GM12878 (cell line): ENCODE measurements around the gene PLOD3. TPM values are rescaled to one million over a fixed set of nuclear protein-coding genes. Genes with fewer than 3 reads are reported as not detected.
"Not testable (repeated sequence)": the region's sequence is repeated elsewhere in the genome, so short reads cannot be mapped to it uniquely, and the experiment has no call there.

ENCODE experiments used
- ATAC-seq: fragments of 200-7000 bp; cut with Tn5 transposase; 3 replicates; pipeline ENCODE4 v1.9.1; 2020; ENCODE audit warnings: mild to moderate bottlenecking, moderate library complexity
- BruUV-seq: library from RNA; stranded (reverse); fragments of 400-500 nt; replicated peaks from 2 replicates; lab custom pipeline; 2021; lab: Mats Ljungman, UMichigan
- CTCF ChIA-PET: fragments of 300-600 bp; sonication (Branson Sonifier 250); formaldehyde crosslinking; extraction: SDS; loops from one replicate; lab custom pipeline; 2021; ENCODE audit warnings: inconsistent platforms; lab: Yijun Ruan, JAX
- POLR2A ChIA-PET: fragments of 350-600 bp; formaldehyde crosslinking; extraction: SDS; loops from one replicate; lab custom pipeline; 2021; ENCODE audit warnings: inconsistent platforms; lab: Charles Lee
- RAD21 ChIA-PET: fragments of 300-600 bp; sonication (Branson Sonifier 250); formaldehyde crosslinking; loops from one replicate; lab custom pipeline; 2023; ENCODE audit warnings: antibody characterized with exemption; ENCODE audit not compliant: unreplicated experiment; lab: Charles Lee
- SMC1A ChIA-PET: fragments of 300-600 bp; sonication (Branson Sonifier 250); formaldehyde crosslinking; loops from one replicate; lab custom pipeline; 2023; ENCODE audit not compliant: unreplicated experiment, uncharacterized antibody; lab: Charles Lee
- DNase-seq: peaks from one replicate; pipeline ENCODE4 v3.0.0-alpha.2; 2011; ENCODE audit warnings: low read depth, low spot score
- FAIRE-seq: peaks from 3 replicates; lab custom pipeline; 2011; peaks lifted over from hg19 to GRCh38; lab: Jason Lieb, UNC
- H2AFZ ChIP-seq: 2 replicates; pipeline ENCODE4 v1.6.0; 2011; ENCODE audit warnings: low read depth, low read length, control low read depth; ENCODE audit not compliant: control insufficient read depth
- H3K27ac ChIP-seq: 2 replicates; pipeline ENCODE4 v1.5.1; 2011; ENCODE audit warnings: control low read depth; ENCODE audit not compliant: control insufficient read depth, insufficient read depth
- H3K27me3 ChIP-seq, 2 experiments: replicated peaks in 1 of 2; 2 replicates each; pipeline versions ENCODE4 v1.6.0 to v1.6.1; 2011; ENCODE audit warnings: low read length in 1 of 2; ENCODE audit not compliant: control insufficient read depth in 2 of 2, insufficient read depth in 2 of 2
- H3K36me3 ChIP-seq, 2 experiments: 2 replicates each; pipeline ENCODE4 v1.5.1; 2011; ENCODE audit warnings: low read length in 1 of 2; ENCODE audit not compliant: control insufficient read depth in 2 of 2, insufficient read depth in 2 of 2
- H3K4me1 ChIP-seq: 2 replicates; pipeline ENCODE4 v1.6.1; 2011; ENCODE audit warnings: mild to moderate bottlenecking, low read length, moderate library complexity, mixed read lengths; ENCODE audit not compliant: control insufficient read depth, insufficient read depth
- H3K4me2 ChIP-seq: 2 replicates; pipeline ENCODE4 v1.6.0; 2011; ENCODE audit warnings: control low read depth; ENCODE audit not compliant: control insufficient read depth, insufficient read depth
- H3K4me3 ChIP-seq: fragments of 200-600 bp; sonication (generic); 2 replicates; pipeline ENCODE4 v1.5.1; 2016
- H3K79me2 ChIP-seq: 2 replicates; pipeline ENCODE4 v1.6.0; 2011; ENCODE audit warnings: low read length; ENCODE audit not compliant: control insufficient read depth, insufficient read depth
- H3K9ac ChIP-seq: 2 replicates; pipeline ENCODE4 v1.8.0; 2011; ENCODE audit warnings: low read length, control low read depth, mixed read lengths; ENCODE audit not compliant: control insufficient read depth, insufficient read depth
- H3K9me3 ChIP-seq: replicated peaks from 3 replicates; pipeline ENCODE4 v1.5.1; 2011; ENCODE audit warnings: mild to moderate bottlenecking, low read length; ENCODE audit not compliant: control insufficient read depth, insufficient read depth
- H4K20me1 ChIP-seq: 2 replicates; pipeline ENCODE4 v1.6.0; 2011; ENCODE audit not compliant: control insufficient read depth, insufficient read depth
- CEBPZ ChIP-seq: fragments of 150-350 bp; IDR thresholded peaks from 2 replicates; pipeline ENCODE4 v1.6.1; 2016; ENCODE audit warnings: low read depth, low read length
- NFYB ChIP-seq: IDR thresholded peaks from 2 replicates; pipeline ENCODE4 v1.6.1; 2011; ENCODE audit warnings: low read depth, mild to moderate bottlenecking, low read length, improper control_type of control experiment, moderate library complexity; ENCODE audit not compliant: insufficient read depth
- WGBS: methylation state at CpG from one replicate; pipeline ENCODE4 v1.1.6; 2016; ENCODE audit warnings: low lambda C conversion rate; ENCODE audit not compliant: insufficient replicate concordance, insufficient coverage; ENCODE audit errors: missing lambda C conversion rate; 5-methylcytosine and 5-hydroxymethylcytosine counted together
- in situ Hi-C: fragments of 300-500 bp; cut with MboI; formaldehyde crosslinking; loops from 9 replicates; pipeline ENCODE4 v1.14.3; 2018; ENCODE audit warnings: mixed read lengths
- intact Hi-C: fragments of 100-400 bp; cut with micrococcal nuclease; formaldehyde crosslinking; loops from one replicate; pipeline ENCODE4 v1.14.2; 2022; ENCODE audit not compliant: unreplicated experiment
- polyA plus RNA-seq, 11 experiments: library from polyadenylated mRNA; depleted of rRNA in 4 of 11; unstranded in 6 of 11; stranded (reverse) in 5 of 11; fragments of >200 nt; fragmentation: Nextera tagmentation in 4 of 11; fragmentation: Illumina TruSeq in 1 of 11; extraction: Ambion mirVana in 4 of 11; extraction: Trizol in 1 of 11; gene quantifications; 1 replicate in 1 of 11; 2 replicates in 10 of 11; pipeline versions ENCODE4 v1.2.1 to v1.2.3, GENCODE V29; 2011 to 2016; ENCODE audit warnings: inconsistent platforms in 2 of 11, missing spikeins in 2 of 11, low read depth in 1 of 11
- total RNA-seq, 4 experiments: library from RNA; depleted of rRNA in 3 of 4; stranded (reverse); fragments of >200 nt in 3 of 4; fragmentation: Illumina TruSeq in 1 of 4; extraction: Trizol in 1 of 4; gene quantifications; 2 replicates each; pipeline versions ENCODE4 v1.2.1 to v1.2.3, GENCODE V29; 2013 to 2021

The PLOD3 gene
- total and polyA plus RNA-seq, 10 of the 15 experiments (the other 5 are each of a cell fraction or from before 2014, with no cell fraction given) = 0.53 to 27.8 (median 15.1) TPM

GRCh38 chr7:101200504-101200861, 16.9 kb downstream of the PLOD3 start:
- intact Hi-C loops = no loop called here
- H3K4me1 ChIP-seq = no peaks in the 10 kb centered on the region; the same call in 1 of the 2 replicates
- RAD21 ChIA-PET = interaction anchor here (0.6 to 1.9 kb wide), 2 partner anchors 82 to 1261 kb away, joined by 3 to 5 read pairs; no protein-coding TSS in a partner anchor

DNA sequence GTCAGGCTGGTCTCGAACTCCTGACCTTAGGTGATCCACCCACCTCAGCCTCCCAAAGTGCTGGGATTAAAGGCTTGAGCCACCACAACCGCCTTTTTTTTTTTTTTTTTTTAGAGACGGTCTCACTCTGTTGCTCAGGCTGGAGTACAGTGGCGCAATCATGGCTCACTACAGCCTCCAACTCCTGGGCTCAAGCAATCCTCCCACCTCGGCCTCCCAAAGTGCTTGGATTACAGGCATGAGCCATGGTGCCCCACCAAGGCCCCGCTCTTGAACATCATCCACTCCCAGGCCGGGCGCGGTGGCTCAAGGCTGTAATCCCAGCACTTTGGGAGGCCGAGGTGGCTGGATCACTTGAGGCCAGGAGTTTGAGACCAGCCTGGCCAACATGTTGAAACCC, 17.9 kb downstream of the PLOD3 start:
- H4K20me1 ChIP-seq, H3K27ac ChIP-seq, H3K36me3 ChIP-seq, H3K79me2 ChIP-seq, H3K9ac ChIP-seq, DNase-seq, FAIRE-seq, H3K4me1 ChIP-seq, H3K4me2 ChIP-seq, H3K27me3 ChIP-seq, H3K9me3 ChIP-seq, H2AFZ ChIP-seq, in situ Hi-C loops, intact Hi-C loops, H3K4me3 ChIP-seq, ATAC-seq, BruUV-seq: not testable (repeated sequence)
- ChIA-PET POLR2A (interaction anchor here (0.7 kb wide), 1 partner anchor 46 kb away, joined by 4 read pairs; the partner anchor contains the start of gene FIS1), RAD21 (interaction anchor here (1.9 kb wide), 1 partner anchor 83 kb away, joined by 5 read pairs; no protein-coding TSS in a partner anchor), SMC1A (interaction anchor here (1.2 kb wide), 2 partner anchors 55 to 83 kb away, joined by 4 read pairs; no protein-coding TSS in a partner anchor), CTCF (interaction anchor here (1.1 to 1.2 kb wide), 2 partner anchors 55 to 120 kb away, joined by 3 read pairs; no protein-coding TSS in a partner anchor)
- WGBS = 58% methylated on average over 8 of the region's 10 CpGs

More at GRCh38 chr7:101200504-101200861, 16.9 kb downstream of the PLOD3 start:
- Histone ChIP-seq H3K36me3 (no peaks in the 10 kb centered on the region), H3K4me2 (no peak overlapping the region), H3K27me3 (peaks cover 0 to 9% of the 10 kb centered on the region in 2 experiments; a peak in 2 of 4 replicates), H4K20me1 (no peaks in the 10 kb centered on the region), H3K79me2 (no peaks in the 10 kb centered on the region), H3K27ac (no peak overlapping the region), H3K4me3 (no peak overlapping the region), H3K9me3 (no peaks in the 10 kb centered on the region), H3K9ac (no peak overlapping the region), H2AFZ (no peak overlapping the region)
- WGBS = 4% methylated on average over 2 of the region's 2 CpGs
- ATAC-seq (no peak; the same call in 2 of the 3 replicates), DNase-seq (no peak), FAIRE-seq (no peak)
- TF ChIP-seq NFYB (no peak), CEBPZ (no peak)
- SMC1A ChIA-PET = interaction anchor here (0.8 to 1.2 kb wide), 3 partner anchors 17 to 82 kb away, joined by 3 to 4 read pairs (median 4); partner anchors contain the start of genes PLOD3 and ZNHIT1
- POLR2A ChIA-PET = interaction anchor here (0.6 kb wide), 1 partner anchor 121 kb away, joined by 4 read pairs; the partner anchor contains the start of gene IFT22
- CTCF ChIA-PET = interaction anchor here (0.8 to 1.3 kb wide), 4 partner anchors 8 to 121 kb away, joined by 3 to 7 read pairs (median 3); no protein-coding TSS in a partner anchor
- in situ Hi-C loops = no loop called here
- BruUV-seq = no TSS peak
